DMS79 (cell line): ENCODE data around the gene CAMTA1.
A peak's percentile ranks its signal among the peaks of the same experiment; 100 is the strongest.

Experiments used
- DNase-seq: peaks from one replicate; lab custom pipeline; 2025; lab: John Stamatoyannopoulos, UW

The CAMTA1 gene

DNA sequence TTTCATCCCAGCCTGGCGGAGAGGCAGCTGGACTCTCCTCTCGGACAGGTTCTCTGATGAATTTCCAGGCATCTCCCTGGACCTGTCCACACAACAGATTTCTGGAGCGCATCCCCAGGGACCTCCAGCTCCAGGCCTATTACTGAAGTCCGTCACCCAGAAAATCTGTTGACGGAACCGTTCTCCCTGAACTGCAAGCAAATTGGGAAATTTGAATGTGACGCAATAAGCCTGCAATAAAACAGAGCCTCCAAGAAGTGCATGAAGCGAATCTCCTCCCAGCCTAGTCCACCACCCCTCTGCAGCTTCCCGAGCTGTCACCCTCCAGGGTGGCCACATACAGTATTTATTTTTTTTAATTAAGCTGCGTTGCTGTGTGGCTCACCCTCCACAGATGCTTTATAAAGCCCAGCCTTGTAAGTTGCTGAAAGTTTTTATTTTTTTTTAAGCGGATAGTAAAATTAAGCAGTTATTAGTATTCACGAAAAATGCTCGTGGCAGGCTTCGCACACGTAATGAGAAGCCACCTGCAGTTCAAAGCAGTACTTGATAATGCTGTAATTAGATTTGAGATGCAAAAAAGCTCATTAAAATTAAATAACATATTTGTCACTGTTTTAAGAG is 173.3 kb downstream of the CAMTA1 start:
- DNase-seq = no peak

- no peak for DNase-seq
Observed at GRCh38 chr1:6959491-6959890, 174.2 kb downstream of the CAMTA1 start.

DNA sequence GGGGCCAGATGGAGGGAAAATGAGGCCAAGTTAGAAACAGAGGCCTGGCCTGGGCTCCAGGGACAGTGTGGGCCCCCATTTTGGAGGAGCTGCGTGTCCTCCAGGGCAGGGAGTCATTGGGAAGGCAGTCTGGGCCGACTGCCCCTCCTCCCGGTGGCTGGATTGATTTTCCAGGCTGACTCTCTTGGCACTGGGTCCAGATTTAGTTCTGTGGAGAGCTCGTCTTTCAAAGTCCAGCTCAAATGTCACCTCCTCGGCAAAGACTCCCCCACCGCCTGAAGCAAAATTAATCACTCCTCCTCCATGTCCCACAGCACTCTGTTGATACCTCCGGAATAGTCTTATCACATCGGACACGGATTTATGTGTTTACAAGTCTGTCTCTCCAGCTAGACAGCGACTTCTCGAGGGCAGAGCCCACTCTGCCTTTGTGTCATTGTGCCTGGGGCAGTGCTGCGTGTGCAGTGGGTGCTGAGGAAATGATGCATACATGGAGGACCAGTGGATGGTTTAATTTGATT is 175.1 kb downstream of the CAMTA1 start:
- DNase-seq = peak; percentile 52

GRCh38 chr1:6960860-6961259 is 175.6 kb downstream of the CAMTA1 start:
- no peak for DNase-seq

GRCh38 chr1:6961289-6961688 is 176.0 kb downstream of the CAMTA1 start:
- DNase-seq = no peak

DNA sequence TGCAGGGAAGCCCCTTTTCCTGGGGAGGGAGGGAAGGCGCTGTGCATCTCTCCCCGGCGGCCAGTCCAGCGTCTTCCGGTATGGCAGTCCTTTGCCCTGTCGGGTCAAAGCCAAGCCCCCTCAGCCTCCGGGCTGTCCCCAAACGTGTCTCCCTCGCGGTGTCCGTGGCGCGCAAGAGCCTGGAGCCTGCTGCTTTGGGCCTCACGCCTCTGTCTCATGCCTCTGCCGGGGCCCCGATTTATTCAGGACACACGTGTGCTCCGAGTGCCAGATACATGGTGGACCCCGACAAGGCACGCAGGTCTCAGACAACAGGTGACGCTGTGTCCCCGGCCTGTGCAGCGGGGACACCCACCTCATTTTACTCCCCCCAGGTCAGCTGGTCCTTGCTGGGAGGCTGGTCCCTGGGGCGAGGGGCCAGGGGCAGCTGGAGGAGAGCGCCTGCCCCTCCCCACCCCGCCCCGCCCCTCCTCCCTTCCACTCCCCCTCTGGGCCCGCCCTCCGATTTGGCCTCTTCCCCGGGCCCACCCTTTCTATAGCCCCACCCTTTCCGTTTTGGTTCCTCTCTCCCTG is 176.7 kb downstream of the CAMTA1 start:
- DNase-seq = no peak

DNA sequence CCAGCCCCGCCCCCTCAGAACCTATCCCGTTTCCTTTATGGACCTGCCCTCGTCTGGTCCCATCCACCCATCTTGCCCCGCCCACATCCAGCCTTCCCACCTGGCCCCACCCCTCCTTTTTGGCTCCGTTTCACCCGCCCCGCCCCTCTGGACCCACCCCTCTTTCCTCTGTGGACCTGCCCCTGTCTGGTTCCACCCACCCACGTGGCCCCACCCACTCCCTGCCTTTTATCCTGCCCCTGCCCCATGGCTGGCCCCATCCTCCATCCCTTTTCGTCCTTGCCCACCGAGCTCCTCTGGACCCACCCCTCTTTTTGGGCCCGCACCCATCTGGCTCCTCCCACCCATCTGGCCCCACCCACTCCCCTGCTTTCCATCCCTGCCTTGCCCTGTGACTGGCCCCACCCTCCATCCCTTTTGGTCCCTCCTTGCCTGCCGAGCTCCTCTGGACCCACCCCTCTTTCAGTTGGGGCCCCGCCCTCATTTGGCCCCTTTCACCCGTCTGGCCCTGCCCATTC is 177.3 kb downstream of the CAMTA1 start:
- no peak for DNase-seq

DNA sequence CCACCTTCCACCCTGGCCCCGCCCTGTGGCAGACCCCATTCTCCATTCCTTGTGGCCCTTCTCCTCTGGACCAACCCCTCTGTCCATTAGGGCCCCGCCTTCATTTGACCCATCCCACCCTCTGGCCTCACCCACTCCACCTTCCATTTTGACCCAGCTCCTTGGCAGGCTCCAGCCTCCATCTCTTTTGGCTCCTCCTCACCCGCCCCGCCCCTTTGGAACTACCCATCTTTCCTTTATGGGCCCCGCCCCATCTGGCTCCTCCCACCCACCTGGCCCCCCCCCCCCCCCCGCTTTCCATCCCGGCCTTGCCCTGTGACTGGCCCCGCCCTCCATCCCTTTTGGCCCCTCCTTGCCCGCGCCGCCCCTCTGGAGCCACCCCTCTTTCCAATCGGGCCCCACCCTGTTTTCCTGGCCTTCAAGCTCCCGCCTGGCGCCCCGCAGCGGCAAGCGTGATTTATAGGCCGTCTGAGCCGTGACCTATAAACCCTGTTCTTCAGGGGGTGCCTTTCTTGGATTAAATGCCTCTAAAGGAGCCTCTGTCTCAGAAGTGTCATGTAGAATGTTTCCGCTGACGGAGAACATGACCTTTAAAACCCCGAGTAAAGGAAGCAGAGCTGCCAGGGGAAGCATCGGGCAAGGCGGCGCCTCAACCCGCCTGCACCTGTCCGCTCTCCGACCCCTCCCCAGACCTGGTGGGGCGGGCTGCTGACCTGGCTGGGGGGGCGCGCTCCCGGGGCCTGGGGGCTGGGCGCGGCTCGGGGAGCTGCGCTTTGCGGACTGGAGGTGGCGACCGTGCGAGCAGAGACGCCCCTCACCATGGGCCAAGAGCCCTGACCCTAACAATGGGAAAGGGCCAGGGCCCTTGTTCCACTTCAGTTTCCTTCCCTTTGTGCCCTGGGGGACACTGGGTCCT is 178.0 kb downstream of the CAMTA1 start:
- no peak for DNase-seq

DNA sequence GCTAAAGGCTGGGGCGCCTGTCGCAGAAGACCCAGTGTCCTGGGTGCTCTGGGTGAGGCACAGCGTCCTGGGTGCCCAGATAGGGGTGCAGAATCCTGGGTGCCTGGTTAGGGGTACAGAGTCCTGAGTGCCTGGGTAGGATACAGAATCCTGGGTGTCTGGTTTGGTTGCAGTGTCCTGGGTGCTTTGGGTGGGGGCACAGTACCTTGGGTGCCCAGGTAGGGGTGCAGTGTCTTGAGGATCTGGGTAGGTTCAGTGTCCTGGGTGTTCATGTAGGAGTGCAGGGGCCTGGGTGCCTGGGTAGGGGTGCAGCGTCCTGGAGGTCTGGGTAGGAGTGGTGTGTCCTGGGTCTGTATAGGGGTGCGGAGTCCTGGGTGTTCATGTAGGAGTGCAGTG is 178.7 kb downstream of the CAMTA1 start:
- DNase-seq = no peak

GRCh38 chr1:6965083-6965934 is 180.1 kb downstream of the CAMTA1 start:
- no peak for DNase-seq

GRCh38 chr1:6965935-6966241 is 180.6 kb downstream of the CAMTA1 start:
- no peak for DNase-seq

- no peak for DNase-seq
Observed at GRCh38 chr1:6966326-6966725, 181.1 kb downstream of the CAMTA1 start.

DNA sequence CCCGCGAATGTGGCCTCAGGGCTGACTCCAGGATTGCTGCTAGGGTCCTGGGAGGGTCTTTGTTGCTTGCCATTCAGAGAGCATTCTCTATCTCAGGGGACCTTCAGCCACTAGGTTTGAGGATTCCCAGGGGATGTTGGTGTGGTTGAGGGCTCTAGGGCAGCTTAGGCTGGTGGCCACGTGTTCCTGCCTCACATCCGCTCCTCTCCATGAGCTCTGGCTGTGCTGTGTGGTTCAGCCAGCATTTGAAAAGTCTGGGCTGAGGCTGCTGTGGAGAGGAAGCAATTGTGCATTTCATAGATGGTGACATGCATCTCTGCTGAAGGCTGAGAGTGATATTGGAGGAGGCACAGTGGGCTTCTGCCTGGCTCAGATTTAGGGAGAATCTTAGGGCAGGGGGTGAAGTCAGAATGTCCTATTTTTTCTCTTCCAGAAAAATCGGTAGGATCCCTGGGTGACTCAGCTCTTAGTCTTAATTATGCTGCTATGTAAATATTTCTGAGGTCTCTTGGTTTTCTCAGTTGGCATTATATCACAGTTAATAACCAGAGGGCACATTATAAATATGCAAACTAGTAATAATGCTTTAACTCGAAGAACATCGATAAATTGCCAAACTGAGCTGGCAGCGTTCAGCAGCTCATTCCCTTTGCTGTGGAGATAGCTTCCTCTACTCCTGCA is 182.3 kb downstream of the CAMTA1 start:
- no peak for DNase-seq

DNA sequence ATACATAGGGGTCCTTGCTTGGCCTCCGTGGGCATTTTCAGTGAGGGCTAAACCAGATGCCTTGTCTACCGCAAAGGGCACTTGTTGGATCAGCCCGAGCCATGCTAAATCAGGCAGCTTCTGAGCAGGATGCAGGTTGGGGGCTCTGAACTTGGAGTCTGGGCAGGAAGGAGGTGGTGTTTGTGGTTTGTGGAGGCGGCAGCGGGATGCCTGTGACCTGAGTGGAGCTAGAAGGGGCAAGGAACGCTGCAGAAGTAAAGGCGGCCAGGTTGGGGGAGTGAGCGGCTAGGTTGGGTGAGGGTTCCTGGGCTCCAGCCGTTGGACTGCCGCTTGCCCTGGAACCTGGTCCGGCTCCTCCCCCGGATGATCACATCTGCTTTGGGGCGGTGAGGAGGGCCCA is 183.9 kb downstream of the CAMTA1 start:
- DNase-seq = no peak

DNA sequence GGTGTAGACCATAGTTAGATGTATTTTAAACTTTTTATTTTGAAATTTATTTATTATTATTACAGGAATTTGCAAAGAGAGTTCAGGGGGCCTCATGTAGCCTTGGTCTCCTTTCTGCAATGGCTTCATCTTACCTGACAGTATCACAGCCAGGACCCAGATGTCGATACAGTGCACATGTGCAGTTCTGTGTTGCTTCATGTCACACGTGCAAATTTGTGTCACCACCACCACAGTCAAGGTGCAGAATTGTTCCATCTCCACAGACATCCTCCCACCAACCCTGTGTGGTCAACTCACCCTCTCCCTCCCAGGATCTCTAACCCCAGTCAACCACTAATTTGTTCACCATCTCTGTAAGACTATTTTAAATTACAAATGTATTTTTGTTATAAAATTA is 184.5 kb downstream of the CAMTA1 start:
- DNase-seq = no peak

DNA sequence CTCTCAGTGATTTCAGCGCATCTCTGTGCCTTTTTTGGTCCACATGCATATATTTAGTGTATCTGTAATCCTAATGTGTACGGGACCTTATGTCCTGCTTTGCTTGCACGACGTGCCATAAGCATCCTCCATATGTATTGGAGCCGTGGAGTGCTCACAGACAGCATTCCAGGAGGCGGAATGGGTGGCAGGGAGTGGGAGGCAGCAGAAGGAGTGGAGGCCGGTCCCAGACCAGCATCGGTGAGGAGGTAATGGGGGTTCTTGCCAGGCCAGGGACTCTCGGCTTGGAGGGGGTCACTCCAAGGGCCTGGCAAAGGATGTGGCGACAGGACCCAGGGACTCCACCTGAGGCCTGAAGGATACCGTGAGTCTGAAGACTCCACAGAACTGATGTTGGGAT is 185.0 kb downstream of the CAMTA1 start:
- DNase-seq = no peak

DNA sequence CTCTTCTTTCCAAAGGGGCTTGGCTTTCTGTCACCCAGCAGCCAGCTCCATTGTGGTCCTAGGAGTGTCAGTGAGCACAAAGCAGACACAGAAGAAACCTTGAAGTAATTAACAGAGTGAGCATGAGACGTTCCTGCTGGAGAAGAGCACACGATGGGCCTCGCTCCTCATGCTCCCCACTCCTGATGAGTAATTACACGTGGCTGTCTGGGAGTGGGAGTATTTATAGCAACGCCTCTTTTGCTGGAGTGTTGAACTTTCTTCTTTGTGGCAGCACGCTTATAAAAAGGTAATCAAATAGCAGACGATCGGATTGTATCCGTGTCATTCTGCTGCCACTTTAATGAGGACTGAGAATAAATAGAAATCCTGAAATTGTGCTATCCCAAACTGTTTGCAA is 185.8 kb downstream of the CAMTA1 start:
- no peak for DNase-seq

GRCh38 chr1:6971699-6972098 is 186.4 kb downstream of the CAMTA1 start:
- DNase-seq = no peak

DNA sequence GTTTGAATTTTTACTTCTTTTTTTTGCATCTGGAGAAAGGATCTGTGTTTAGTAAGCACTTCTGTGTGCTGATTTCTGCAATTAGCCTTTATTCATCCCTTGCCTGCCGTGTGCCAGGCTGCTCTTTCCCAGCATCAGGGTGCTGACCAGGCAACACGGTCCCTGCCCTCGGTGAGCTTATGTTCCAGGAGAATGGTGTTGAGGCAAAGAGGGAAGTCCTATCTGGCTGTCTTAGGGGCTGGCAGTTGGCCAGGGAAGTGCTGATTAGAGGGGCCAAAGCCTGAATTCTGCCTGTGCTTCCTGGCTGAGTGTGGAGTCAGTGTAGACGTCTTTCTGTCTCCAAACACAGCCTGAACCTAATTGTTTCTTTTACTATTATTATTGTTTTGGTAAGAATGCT is 187.1 kb downstream of the CAMTA1 start:
- DNase-seq = no peak

DNA sequence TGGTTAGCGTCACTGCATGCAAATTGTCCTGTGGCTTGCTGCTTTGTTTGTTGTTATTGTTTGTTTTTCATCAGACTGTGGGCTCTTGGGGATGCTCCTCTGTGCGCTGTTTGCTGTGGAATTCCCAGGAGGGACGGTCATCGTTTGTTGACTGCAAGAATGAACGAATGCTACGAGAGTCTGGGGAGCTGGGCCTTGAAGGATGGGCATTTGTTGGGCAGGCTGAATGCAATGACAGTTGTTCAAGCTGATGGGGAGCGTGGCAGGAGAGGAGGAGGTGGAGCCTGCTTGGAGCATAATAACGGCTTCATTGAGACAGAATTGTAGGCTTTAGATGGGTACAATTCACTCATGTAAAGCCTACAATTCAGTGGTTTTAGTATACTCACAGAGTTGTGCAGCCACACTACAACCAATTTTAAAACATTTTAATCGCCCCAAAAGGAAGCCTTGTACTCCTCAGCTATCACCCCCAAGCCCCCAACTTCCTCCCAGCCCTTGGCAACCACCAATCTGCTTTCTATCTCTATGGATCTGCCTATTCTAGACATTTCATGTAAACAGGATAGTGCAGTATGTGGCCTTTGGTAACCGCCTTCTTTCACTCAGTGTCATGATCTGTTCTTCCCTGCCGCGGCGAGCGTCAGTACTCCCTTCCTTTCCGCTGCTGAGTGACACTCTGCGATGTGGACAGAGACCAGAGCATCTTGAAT is 190.2 kb downstream of the CAMTA1 start:
- DNase-seq = no peak

- DNase-seq = no peak
Observed at GRCh38 chr1:6976044-6976375, 190.8 kb downstream of the CAMTA1 start.
